Trophoblast cell (in vitro differentiated cells and primary cell): ENCODE data around the gene SCN4A.

Experiments
- DNase-seq, 2 donors: peaks; one replicate each; pipeline ENCODE4 v3.0.0-alpha.2; 2016
- H2AFZ ChIP-seq: 2 replicates; pipeline ENCODE4 v1.6.1; 2013; ENCODE audit warnings: low read length, moderate library complexity, mild to moderate bottlenecking; ENCODE audit not compliant: insufficient read depth, poor library complexity
- H2AK5ac ChIP-seq: 2 replicates; pipeline ENCODE4 v1.6.1; 2013; ENCODE audit warnings: mild to moderate bottlenecking, low read length
- H2BK120ac ChIP-seq: 2 replicates; pipeline ENCODE4 v1.6.1; 2013; ENCODE audit warnings: low read length, mild to moderate bottlenecking, moderate library complexity; ENCODE audit not compliant: insufficient read depth, poor library complexity
- H2BK12ac ChIP-seq: 2 replicates; pipeline ENCODE4 v1.6.1; 2013; ENCODE audit warnings: mild to moderate bottlenecking, low read length, moderate library complexity
- H2BK5ac ChIP-seq: 2 replicates; pipeline ENCODE4 v1.6.1; 2013; ENCODE audit warnings: low read length, low read depth, moderate library complexity, mild to moderate bottlenecking; ENCODE audit not compliant: poor library complexity
- H3K14ac ChIP-seq: 2 replicates; pipeline ENCODE4 v1.6.1; 2013; ENCODE audit warnings: mild to moderate bottlenecking, low read length
- H3K18ac ChIP-seq: 2 replicates; pipeline ENCODE4 v1.6.1; 2013; ENCODE audit warnings: mild to moderate bottlenecking, low read length
- H3K23ac ChIP-seq: 2 replicates; pipeline ENCODE4 v1.6.1; 2013; ENCODE audit warnings: low read length
- H3K27ac ChIP-seq: 2 replicates; pipeline ENCODE4 v1.5.1; 2013; ENCODE audit warnings: low read depth, mild to moderate bottlenecking, inconsistent platforms, low read length, moderate library complexity
- H3K27me3 ChIP-seq: 2 replicates; pipeline ENCODE4 v1.6.1; 2013; ENCODE audit warnings: inconsistent platforms, mild to moderate bottlenecking, low read length, moderate library complexity; ENCODE audit not compliant: insufficient read depth
- H3K36me3 ChIP-seq, 2 experiments: 1 replicate in 1 of 2; 2 replicates in 1 of 2; pipeline ENCODE4 v1.6.1; 2013; ENCODE audit warnings: low read length in 2 of 2, mild to moderate bottlenecking in 2 of 2, moderate library complexity in 1 of 2; ENCODE audit not compliant: insufficient read depth in 2 of 2, control insufficient read depth in 1 of 2
- H3K4ac ChIP-seq: 2 replicates; pipeline ENCODE4 v1.6.1; 2013; ENCODE audit warnings: low read depth, mild to moderate bottlenecking, low read length, moderate library complexity
- H3K4me1 ChIP-seq, 2 experiments: 1 replicate in 1 of 2; 2 replicates in 1 of 2; pipeline ENCODE4 v1.6.1; 2013; ENCODE audit warnings: low read length in 2 of 2, mild to moderate bottlenecking in 2 of 2, moderate library complexity in 1 of 2; ENCODE audit not compliant: insufficient read depth in 2 of 2, control insufficient read depth in 1 of 2
- H3K4me2 ChIP-seq: 2 replicates; pipeline ENCODE4 v1.6.1; 2013; ENCODE audit warnings: inconsistent platforms, mild to moderate bottlenecking, low read length, moderate library complexity
- H3K4me3 ChIP-seq: 2 replicates; pipeline ENCODE4 v1.5.1; 2013; ENCODE audit warnings: mild to moderate bottlenecking, low read depth, low read length, inconsistent platforms
- H3K79me1 ChIP-seq: one replicate; pipeline ENCODE4 v1.6.1; 2013; ENCODE audit warnings: low read length
- H3K79me2 ChIP-seq: 2 replicates; pipeline ENCODE4 v1.6.1; 2013; ENCODE audit warnings: low read length, mild to moderate bottlenecking; ENCODE audit not compliant: control insufficient read depth, insufficient read depth, poor library complexity
- H3K9ac ChIP-seq: 2 replicates; pipeline ENCODE4 v1.6.1; 2013; ENCODE audit warnings: mild to moderate bottlenecking, low read length
- H3K9me3 ChIP-seq: 2 replicates; pipeline ENCODE4 v1.6.1; 2013; ENCODE audit warnings: low read depth, mild to moderate bottlenecking, control low read depth, inconsistent platforms, low read length; ENCODE audit not compliant: insufficient read depth
- H4K12ac ChIP-seq: 2 replicates; pipeline ENCODE4 v1.6.1; 2013; ENCODE audit warnings: low read depth, mild to moderate bottlenecking, low read length, moderate library complexity
- H4K8ac ChIP-seq: 2 replicates; pipeline ENCODE4 v1.6.1; 2013; ENCODE audit warnings: low read depth, mild to moderate bottlenecking, low read length, moderate library complexity
- H4K91ac ChIP-seq: one replicate; pipeline ENCODE4 v1.6.1; 2013; ENCODE audit warnings: low read depth, mild to moderate bottlenecking, low read length, moderate library complexity
- WGBS: extraction: QIAGEN DNeasy Blood & Tissue Kit; methylation state at CpG from one replicate; pipeline ENCODE4 v1.1.7; 2013; ENCODE audit warnings: missing lambda C conversion rate; ENCODE audit not compliant: insufficient read length, insufficient coverage; ENCODE audit errors: extremely low coverage; 5-methylcytosine and 5-hydroxymethylcytosine counted together

Gene SCN4A

DNA sequence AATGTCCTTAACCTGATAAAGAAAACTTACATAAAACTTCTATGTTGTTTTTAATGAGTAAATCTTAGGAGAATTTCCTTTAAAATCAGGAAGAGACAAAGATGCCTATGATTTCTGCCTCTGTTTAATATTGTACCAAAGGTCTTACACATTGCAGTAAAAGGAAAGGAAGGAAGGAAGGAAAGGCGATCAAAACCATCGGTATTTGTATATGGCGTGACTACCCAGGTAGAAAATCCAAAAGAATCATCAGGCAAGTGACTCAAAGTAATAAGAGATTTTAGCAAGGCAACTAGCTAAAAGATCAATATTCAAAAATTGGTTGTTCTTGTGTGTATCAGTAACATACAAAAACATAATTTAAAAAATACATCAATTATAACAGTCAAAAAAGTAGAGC is 44.3 kb upstream of the SCN4A start:
- H3K9ac ChIP-seq = no peak overlapping the region
- no CpG with 5 or more reads among the region's 3 CpGs for WGBS
- no peak for DNase-seq

DNA sequence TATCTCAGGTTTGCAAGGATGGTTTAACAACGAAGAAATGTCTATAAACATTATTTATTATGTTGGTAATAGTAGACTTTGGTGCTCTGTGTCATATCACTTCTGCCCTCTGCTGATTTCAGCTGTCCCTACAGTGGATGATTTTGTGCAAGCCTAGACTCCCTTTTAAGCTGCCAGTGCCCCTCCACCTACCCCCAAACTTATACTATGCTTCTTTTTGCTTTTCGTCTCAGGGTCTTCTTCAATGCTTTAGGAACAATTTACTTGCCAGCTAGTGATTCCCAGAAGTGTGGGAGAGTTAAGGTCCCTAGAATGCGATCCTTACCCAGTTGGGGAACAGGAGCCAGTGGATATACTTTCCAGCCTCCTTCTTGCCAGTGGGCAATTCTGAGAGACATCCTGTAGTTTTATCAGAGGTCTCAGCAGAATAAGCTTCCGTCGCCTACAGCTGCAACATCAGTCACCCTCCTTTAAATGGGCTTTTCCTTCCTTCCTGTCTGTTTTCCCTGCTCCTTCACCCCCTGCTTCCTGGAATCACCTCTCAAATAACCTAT is 43.6 kb upstream of the SCN4A start:
- Histone ChIP-seq H3K36me3 (no peaks in the 10 kb centered on the region), H3K27me3 (no peaks in the 10 kb centered on the region), H2AK5ac (no peak overlapping the region), H3K4me2 (no peak overlapping the region), H2BK120ac (no peak overlapping the region), H3K4me3 (no peak overlapping the region), H3K79me2 (no peaks in the 10 kb centered on the region), H4K12ac (no peak overlapping the region), H2BK5ac (no peak overlapping the region), H2AFZ (no peak overlapping the region), H3K4me1 (no peaks in the 10 kb centered on the region), H3K9me3 (no peaks in the 10 kb centered on the region), H3K18ac (no peak overlapping the region), H3K23ac (no peak overlapping the region), H3K79me1 (no peaks in the 10 kb centered on the region), H3K9ac (no peak overlapping the region), H3K14ac (no peak overlapping the region), H4K91ac (no peak overlapping the region), H2BK12ac (no peak overlapping the region), H3K27ac (no peak overlapping the region), H4K8ac (no peak overlapping the region), H3K4ac (no peak overlapping the region)
- WGBS = no CpG with 5 or more reads among the region's 5 CpGs
- DNase-seq = no peak

More for the DNA sequence above, 44.3 kb upstream of the SCN4A start:
- Histone ChIP-seq H3K4ac (no peak overlapping the region), H3K4me3 (no peak overlapping the region), H4K8ac (no peak overlapping the region), H3K79me2 (no peaks in the 10 kb centered on the region), H3K4me2 (no peak overlapping the region), H2AFZ (no peak overlapping the region), H3K79me1 (no peaks in the 10 kb centered on the region), H3K18ac (no peak overlapping the region), H3K27ac (no peak overlapping the region), H2AK5ac (no peak overlapping the region), H4K91ac (no peak overlapping the region), H3K27me3 (no peaks in the 10 kb centered on the region), H3K23ac (no peak overlapping the region), H2BK120ac (no peak overlapping the region), H3K4me1 (no peaks in the 10 kb centered on the region), H3K14ac (no peak overlapping the region), H3K9me3 (no peaks in the 10 kb centered on the region), H4K12ac (no peak overlapping the region), H2BK12ac (no peak overlapping the region), H3K36me3 (no peaks in the 10 kb centered on the region), H2BK5ac (no peak overlapping the region)

DNA sequence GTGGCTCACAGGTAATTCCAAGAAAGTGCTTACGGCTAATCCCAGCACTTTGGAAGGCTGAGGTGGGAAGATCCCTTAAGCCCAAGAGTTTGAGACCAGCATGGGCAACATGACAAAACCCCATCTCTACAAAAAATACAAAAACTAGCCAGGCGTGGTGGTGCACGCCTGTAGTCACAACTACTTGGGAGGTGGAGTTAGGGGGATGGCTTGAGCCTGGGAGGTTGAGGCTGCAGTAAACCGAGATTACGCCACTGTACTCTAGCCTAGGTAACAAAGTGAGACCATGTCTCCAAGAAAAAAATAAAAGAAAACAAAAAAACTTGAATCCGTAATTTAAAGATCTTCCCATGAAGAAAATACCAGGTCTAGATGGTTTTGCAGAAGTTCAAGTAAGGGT is 42.7 kb upstream of the SCN4A start:
- Histone ChIP-seq H3K4me3 (no peak overlapping the region), H3K4me1 (no peaks in the 10 kb centered on the region), H3K79me2 (no peaks in the 10 kb centered on the region), H3K36me3 (no peaks in the 10 kb centered on the region), H3K23ac (no peak overlapping the region), H4K91ac (no peak overlapping the region), H3K18ac (no peak overlapping the region), H3K79me1 (no peaks in the 10 kb centered on the region), H2AK5ac (no peak overlapping the region), H3K27ac (no peak overlapping the region), H3K14ac (no peak overlapping the region), H3K27me3 (no peaks in the 10 kb centered on the region), H3K9ac (no peak overlapping the region), H3K9me3 (no peaks in the 10 kb centered on the region), H2AFZ (no peak overlapping the region), H3K4ac (no peak overlapping the region), H2BK5ac (no peak overlapping the region), H2BK12ac (no peak overlapping the region), H2BK120ac (no peak overlapping the region), H4K12ac (no peak overlapping the region), H4K8ac (no peak overlapping the region), H3K4me2 (no peak overlapping the region)
- WGBS = no CpG with 5 or more reads among the region's 6 CpGs
- DNase-seq = no peak

DNA sequence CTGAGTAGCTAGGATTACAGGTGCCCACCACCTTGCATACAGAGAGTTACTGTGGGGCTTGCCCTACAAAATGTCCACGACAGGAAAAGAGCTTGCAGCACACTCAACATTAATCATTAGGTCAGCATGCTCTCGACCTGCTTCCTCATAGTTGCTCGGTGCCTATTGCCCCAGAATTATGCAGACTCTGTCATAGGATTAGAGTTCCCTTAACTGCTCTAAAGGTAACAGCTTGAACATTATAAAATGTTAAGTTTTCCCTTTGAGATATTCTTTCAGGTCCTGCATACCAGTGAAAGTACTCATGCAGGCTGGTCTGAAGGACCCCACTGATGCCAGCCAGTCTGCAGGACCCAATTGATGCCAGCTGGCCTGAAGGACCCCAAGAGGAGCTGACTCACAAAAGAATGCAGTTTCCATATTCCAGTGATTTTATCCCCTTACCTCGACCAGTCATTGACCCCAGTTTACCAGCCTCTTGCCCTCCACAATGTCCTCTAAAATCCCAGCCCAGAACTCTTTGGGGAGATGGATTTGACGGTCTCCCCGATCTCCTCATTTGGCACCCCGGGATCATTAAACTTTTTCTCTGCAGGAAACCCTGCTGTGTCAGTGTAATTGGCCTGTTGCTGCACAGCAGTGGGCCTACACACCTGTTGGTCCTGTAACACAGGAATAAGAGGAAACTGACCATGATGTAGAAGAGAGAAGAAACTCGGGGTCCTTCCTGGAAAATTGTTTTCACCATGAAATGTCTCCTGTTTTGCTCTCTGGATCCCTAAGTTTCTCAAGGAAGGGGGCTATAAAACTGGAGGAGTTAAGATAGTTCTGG is 37.1 kb upstream of the SCN4A start:
- no peaks in the 10 kb centered on the region for H3K4me1 ChIP-seq
- H3K4me3 ChIP-seq = no peak overlapping the region
- DNase-seq = peak; percentile 26 to 48
- no peak overlapping the region for H4K8ac ChIP-seq
- no peak overlapping the region for H2BK120ac ChIP-seq
- H3K4me2 ChIP-seq = no peak overlapping the region
- H4K12ac ChIP-seq = no peak overlapping the region
- H3K9me3 ChIP-seq = no peaks in the 10 kb centered on the region
- H3K18ac ChIP-seq = no peak overlapping the region
- H4K91ac ChIP-seq = no peak overlapping the region
- H3K79me2 ChIP-seq = no peaks in the 10 kb centered on the region
- no peak overlapping the region for H3K14ac ChIP-seq
- no peak overlapping the region for H2BK5ac ChIP-seq
- no peak overlapping the region for H3K23ac ChIP-seq
- H2AK5ac ChIP-seq = no peak overlapping the region
- no peak overlapping the region for H3K27ac ChIP-seq
- H3K27me3 ChIP-seq = no peaks in the 10 kb centered on the region
- no peaks in the 10 kb centered on the region for H3K79me1 ChIP-seq
- WGBS = no CpG with 5 or more reads among the region's 8 CpGs
- H2AFZ ChIP-seq = no peak overlapping the region
- H3K4ac ChIP-seq = no peak overlapping the region
- no peaks in the 10 kb centered on the region for H3K36me3 ChIP-seq
- H2BK12ac ChIP-seq = no peak overlapping the region
- no peak overlapping the region for H3K9ac ChIP-seq
